ENCODE results near the gene GPC6. TPM values are rescaled to one million over a fixed set of nuclear protein-coding genes. Genes with fewer than 3 reads are reported as not detected.

GPC6 gene
- total RNA-seq, 1 donor from 2014 or later: 63.0 TPM

GRCh38 chr13:93732186-93732585 is 505.6 kb downstream of the GPC6 start:
- no peak for DNase-seq (ENCODE audit: low read depth)
- Histone ChIP-seq H2AFZ (ENCODE audit: low read depth, low read length) (no peak overlapping the region), H3K4me3 (ENCODE audit: insufficient read depth, low read depth, low read length) (no peak overlapping the region), H3K27ac (ENCODE audit: low read depth, low read length) (no peak overlapping the region), H3K9me3 (ENCODE audit: insufficient read depth, low read depth, low read length) (no peaks in the 10 kb centered on the region), H3K4me1 (ENCODE audit: insufficient read depth, low read length) (peaks cover 4% of the 10 kb centered on the region), H3K4me2 (ENCODE audit: low read length) (no peak overlapping the region), H3K79me2 (ENCODE audit: insufficient read depth, low read length) (no peaks in the 10 kb centered on the region), H3K27me3 (ENCODE audit: insufficient read depth, low read length) (no peaks in the 10 kb centered on the region), H3K9ac (ENCODE audit: low read length) (no peak overlapping the region), H4K20me1 (ENCODE audit: insufficient read depth, low read length) (no peaks in the 10 kb centered on the region), H3K36me3 (ENCODE audit: insufficient read depth, low read length) (no peaks in the 10 kb centered on the region)
- H3K9me3 Mint-ChIP-seq (ENCODE audit: unreplicated experiment): no peaks in the 10 kb centered on the region
- H3K4me1 Mint-ChIP-seq (ENCODE audit: low read depth, unreplicated experiment): peaks cover 26% of the 10 kb centered on the region
- no peak overlapping the region for H3K4me3 Mint-ChIP-seq (ENCODE audit: unreplicated experiment)
- TF ChIP-seq EZH2 (IDR thresholded peaks at IDR 0.05; ENCODE audit: insufficient read depth, low read length) (no peak), CTCF (IDR thresholded peaks at IDR 0.05; ENCODE audit: insufficient read depth, low read depth, low read length) (no peak)
- FAIRE-seq: no peak
- H3K27me3 Mint-ChIP-seq (ENCODE audit: low read depth, unreplicated experiment): no peaks in the 10 kb centered on the region
- H3K27ac Mint-ChIP-seq (ENCODE audit: unreplicated experiment): no peak overlapping the region
- no peaks in the 10 kb centered on the region for H3K36me3 Mint-ChIP-seq (ENCODE audit: low read depth, unreplicated experiment)

GRCh38 chr13:93736081-93736480 is 509.5 kb downstream of the GPC6 start:
- H3K36me3 Mint-ChIP-seq (ENCODE audit: low read depth, unreplicated experiment): no peaks in the 10 kb centered on the region
- peaks cover 6% of the 10 kb centered on the region for H3K4me1 Mint-ChIP-seq (ENCODE audit: low read depth, unreplicated experiment)
- no peak overlapping the region for H3K4me3 Mint-ChIP-seq (ENCODE audit: unreplicated experiment)
- Histone ChIP-seq H3K27me3 (ENCODE audit: insufficient read depth, low read length) (no peaks in the 10 kb centered on the region), H3K4me3 (ENCODE audit: insufficient read depth, low read depth, low read length) (no peak overlapping the region), H3K79me2 (ENCODE audit: insufficient read depth, low read length) (no peaks in the 10 kb centered on the region), H2AFZ (ENCODE audit: low read depth, low read length) (no peak overlapping the region), H3K4me2 (ENCODE audit: low read length) (peak overlapping the region; percentile 36), H4K20me1 (ENCODE audit: insufficient read depth, low read length) (no peaks in the 10 kb centered on the region), H3K4me1 (ENCODE audit: insufficient read depth, low read length) (no peaks in the 10 kb centered on the region), H3K9me3 (ENCODE audit: insufficient read depth, low read depth, low read length) (no peaks in the 10 kb centered on the region), H3K36me3 (ENCODE audit: insufficient read depth, low read length) (no peaks in the 10 kb centered on the region), H3K27ac (ENCODE audit: low read depth, low read length) (peak overlapping the region; percentile 57), H3K9ac (ENCODE audit: low read length) (peak overlapping the region; percentile 19)
- DNase-seq (ENCODE audit: low read depth): peak; percentile 59
- H3K27me3 Mint-ChIP-seq (ENCODE audit: low read depth, unreplicated experiment): no peaks in the 10 kb centered on the region
- FAIRE-seq: peak; percentile 63
- TF ChIP-seq EZH2 (IDR thresholded peaks at IDR 0.05; ENCODE audit: insufficient read depth, low read length) (no peak), CTCF (IDR thresholded peaks at IDR 0.05; ENCODE audit: insufficient read depth, low read depth, low read length) (no peak)
- H3K9me3 Mint-ChIP-seq (ENCODE audit: unreplicated experiment): no peaks in the 10 kb centered on the region
- H3K27ac Mint-ChIP-seq (ENCODE audit: unreplicated experiment): peak overlapping the region; percentile 83

GRCh38 chr13:93736909-93737308 is 510.3 kb downstream of the GPC6 start:
- Histone ChIP-seq H3K4me1 (ENCODE audit: insufficient read depth, low read length) (no peaks in the 10 kb centered on the region), H3K4me3 (ENCODE audit: insufficient read depth, low read depth, low read length) (no peak overlapping the region), H3K27ac (ENCODE audit: low read depth, low read length) (no peak overlapping the region), H3K9me3 (ENCODE audit: insufficient read depth, low read depth, low read length) (no peaks in the 10 kb centered on the region), H3K9ac (ENCODE audit: low read length) (no peak overlapping the region), H3K4me2 (ENCODE audit: low read length) (no peak overlapping the region), H3K27me3 (ENCODE audit: insufficient read depth, low read length) (no peaks in the 10 kb centered on the region), H3K36me3 (ENCODE audit: insufficient read depth, low read length) (no peaks in the 10 kb centered on the region), H3K79me2 (ENCODE audit: insufficient read depth, low read length) (no peaks in the 10 kb centered on the region), H4K20me1 (ENCODE audit: insufficient read depth, low read length) (no peaks in the 10 kb centered on the region), H2AFZ (ENCODE audit: low read depth, low read length) (no peak overlapping the region)
- Mint-ChIP-seq H3K4me1 (ENCODE audit: low read depth, unreplicated experiment) (peaks cover 3% of the 10 kb centered on the region), H3K9me3 (ENCODE audit: unreplicated experiment) (no peaks in the 10 kb centered on the region), H3K27ac (ENCODE audit: unreplicated experiment) (peak overlapping the region; percentile 60), H3K27me3 (ENCODE audit: low read depth, unreplicated experiment) (no peaks in the 10 kb centered on the region), H3K4me3 (ENCODE audit: unreplicated experiment) (no peak overlapping the region), H3K36me3 (ENCODE audit: low read depth, unreplicated experiment) (no peaks in the 10 kb centered on the region)
- TF ChIP-seq EZH2 (IDR thresholded peaks at IDR 0.05; ENCODE audit: insufficient read depth, low read length): no peak
- FAIRE-seq (no peak), DNase-seq (ENCODE audit: low read depth) (no peak)

Data from astrocyte (in vitro differentiated cells and primary cell).